SU-DHL-6 (cell line): ENCODE data around the gene INPP5B.

Experiments used
- H2AFZ ChIP-seq: fragments of 200-600 bp; sonication (generic); 2 replicates; pipeline ENCODE4 v1.6.1; 2014; ENCODE audit warnings: low read depth, mild to moderate bottlenecking, moderate library complexity, mixed read lengths, antibody characterized with exemption, low read length; ENCODE audit not compliant: severe bottlenecking
- H3F3A ChIP-seq: fragments of 200-600 bp; shearing (Covaris generic); 2 replicates; pipeline ENCODE4 v1.6.0; 2016; ENCODE audit warnings: antibody characterized with exemption, mild to moderate bottlenecking; ENCODE audit not compliant: insufficient read depth
- H3K27ac ChIP-seq: fragments of 200-600 bp; sonication (generic); 2 replicates; pipeline ENCODE4 v1.5.1; 2016; ENCODE audit warnings: low read depth, mild to moderate bottlenecking, low read length, moderate library complexity, mixed read lengths
- H3K27me3 ChIP-seq: fragments of 200-600 bp; sonication (generic), shearing (Covaris generic); 2 replicates; pipeline ENCODE4 v1.6.0; 2014; ENCODE audit warnings: mild to moderate bottlenecking, low read length
- H3K36me3 ChIP-seq: fragments of 200-600 bp; sonication (generic); 2 replicates; pipeline ENCODE4 v1.6.1; 2014; ENCODE audit warnings: mild to moderate bottlenecking, low read length, mixed read lengths
- H3K4me2 ChIP-seq: fragments of 300-600, 200-600 bp; shearing (Covaris generic), sonication (generic); 2 replicates; pipeline ENCODE4 v1.6.0; 2014; ENCODE audit warnings: low read length, low read depth, mild to moderate bottlenecking; ENCODE audit not compliant: poor library complexity, severe bottlenecking
- H3K4me3 ChIP-seq: fragments of 200-600 bp; sonication (generic); 2 replicates; pipeline ENCODE4 v1.5.1; 2014; ENCODE audit warnings: antibody characterized with exemption, low read length, mild to moderate bottlenecking, mixed read lengths; ENCODE audit not compliant: insufficient read depth, poor library complexity, severe bottlenecking
- H3K79me2 ChIP-seq: fragments of 200-600 bp; sonication (generic); 2 replicates; pipeline ENCODE4 v1.6.1; 2014; ENCODE audit warnings: mild to moderate bottlenecking, low read length, moderate library complexity; ENCODE audit not compliant: insufficient read depth
- H3K9ac ChIP-seq: fragments of 200-600 bp; sonication (generic); 2 replicates; pipeline ENCODE4 v1.7.0; 2014; ENCODE audit warnings: mild to moderate bottlenecking, low read length
- H3K9me2 ChIP-seq: fragments of 200-600 bp; sonication (generic); replicated peaks from 2 replicates; pipeline ENCODE4 v1.6.1; 2014; ENCODE audit warnings: low read length; ENCODE audit not compliant: insufficient read depth
- H3K9me3 ChIP-seq: fragments of 200-600 bp; sonication (generic); 2 replicates; pipeline ENCODE4 v1.6.1; 2014; ENCODE audit warnings: low read length, mixed read lengths; ENCODE audit not compliant: insufficient read depth
- H4K20me1 ChIP-seq: fragments of 200-600 bp; sonication (generic); 2 replicates; pipeline ENCODE4 v1.6.1; 2014; ENCODE audit warnings: low read depth, mild to moderate bottlenecking, antibody characterized with exemption, low read length, moderate library complexity, mixed read lengths
- EZH2phosphoT487 ChIP-seq: fragments of 200-600 bp; sonication (generic), shearing (Covaris generic); conservative IDR thresholded peaks from 2 replicates; pipeline ENCODE4 v1.6.1; 2018; ENCODE audit warnings: mild to moderate bottlenecking, antibody characterized with exemption, low read length, moderate library complexity, mixed read lengths
- TF ChIP-seq, protein P1 (sequence below): fragments of 200-600 bp; sonication (generic); IDR thresholded peaks from one replicate; pipeline ENCODE4 v1.5.1; 2017; ENCODE audit warnings: antibody characterized with exemption, mild to moderate bottlenecking, low read length, moderate library complexity; ENCODE audit not compliant: insufficient read depth, poor library complexity, severe bottlenecking

INPP5B gene

DNA sequence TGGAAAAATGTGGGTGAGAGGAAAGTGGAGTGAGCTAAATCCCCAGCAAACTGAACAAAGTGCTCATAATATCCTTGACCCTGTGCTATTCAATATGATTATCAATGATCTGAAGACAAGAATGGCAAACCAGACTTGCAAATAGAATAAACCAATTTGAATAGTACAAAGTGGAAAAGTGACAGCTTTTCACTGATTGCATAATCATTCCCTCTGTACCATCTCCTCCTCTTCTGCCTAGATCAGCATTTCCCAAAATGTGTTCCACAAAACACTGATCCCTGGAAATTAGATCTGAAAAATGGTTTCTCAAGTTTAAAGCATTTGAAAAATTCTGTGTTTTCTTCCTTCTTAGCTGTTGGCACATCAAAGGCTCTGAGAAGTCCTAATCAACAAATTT, 95.6 kb downstream of the INPP5B start:
- Histone ChIP-seq H3K27me3 (no peaks in the 10 kb centered on the region), H3K4me2 (no peak overlapping the region), H3K9ac (no peak overlapping the region), H4K20me1 (peaks cover 8% of the 10 kb centered on the region; the same call in 1 of the 2 replicates), H3F3A (peaks cover 7% of the 10 kb centered on the region), H3K4me3 (no peak overlapping the region), H3K9me3 (no peaks in the 10 kb centered on the region), H3K27ac (no peak overlapping the region), H3K79me2 (peaks cover 86% of the 10 kb centered on the region), H3K36me3 (no peaks in the 10 kb centered on the region), H3K9me2 (no peaks in the 10 kb centered on the region), H2AFZ (no peak overlapping the region)
- TF ChIP-seq, protein P1, sequence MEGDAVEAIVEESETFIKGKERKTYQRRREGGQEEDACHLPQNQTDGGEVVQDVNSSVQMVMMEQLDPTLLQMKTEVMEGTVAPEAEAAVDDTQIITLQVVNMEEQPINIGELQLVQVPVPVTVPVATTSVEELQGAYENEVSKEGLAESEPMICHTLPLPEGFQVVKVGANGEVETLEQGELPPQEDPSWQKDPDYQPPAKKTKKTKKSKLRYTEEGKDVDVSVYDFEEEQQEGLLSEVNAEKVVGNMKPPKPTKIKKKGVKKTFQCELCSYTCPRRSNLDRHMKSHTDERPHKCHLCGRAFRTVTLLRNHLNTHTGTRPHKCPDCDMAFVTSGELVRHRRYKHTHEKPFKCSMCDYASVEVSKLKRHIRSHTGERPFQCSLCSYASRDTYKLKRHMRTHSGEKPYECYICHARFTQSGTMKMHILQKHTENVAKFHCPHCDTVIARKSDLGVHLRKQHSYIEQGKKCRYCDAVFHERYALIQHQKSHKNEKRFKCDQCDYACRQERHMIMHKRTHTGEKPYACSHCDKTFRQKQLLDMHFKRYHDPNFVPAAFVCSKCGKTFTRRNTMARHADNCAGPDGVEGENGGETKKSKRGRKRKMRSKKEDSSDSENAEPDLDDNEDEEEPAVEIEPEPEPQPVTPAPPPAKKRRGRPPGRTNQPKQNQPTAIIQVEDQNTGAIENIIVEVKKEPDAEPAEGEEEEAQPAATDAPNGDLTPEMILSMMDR: no peak
- no peak for TF ChIP-seq EZH2phosphoT487

DNA sequence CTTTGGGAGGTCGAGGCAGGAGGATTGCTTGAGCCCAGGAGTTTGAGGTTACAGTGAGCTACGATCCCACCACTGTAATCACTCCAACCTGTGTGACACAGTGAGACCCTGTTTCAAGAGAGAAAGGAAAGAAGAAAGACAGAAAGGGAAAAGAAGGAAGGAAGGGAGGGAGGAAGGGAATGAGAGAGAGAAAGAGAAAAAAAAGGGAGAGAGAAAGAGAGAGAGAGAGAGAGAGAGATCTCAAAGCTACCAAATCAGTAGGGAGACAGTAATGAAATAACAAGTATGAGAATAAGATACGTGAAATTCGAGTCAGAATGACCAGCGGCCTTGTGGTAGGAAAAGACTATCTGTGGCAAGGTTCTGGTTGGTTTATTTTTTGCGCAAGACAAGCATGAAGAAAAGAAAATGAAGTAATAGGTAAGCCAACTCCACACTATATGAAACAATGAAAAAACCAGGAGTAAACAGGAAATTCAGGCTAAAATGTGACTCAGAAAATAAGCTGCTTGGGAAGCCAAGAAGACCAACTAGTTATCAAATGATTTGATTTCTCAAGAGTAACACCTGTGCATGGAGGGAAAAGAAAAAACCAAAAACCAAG, 96.4 kb downstream of the INPP5B start:
- H3K27ac ChIP-seq: no peak overlapping the region
- H3K9ac ChIP-seq: no peak overlapping the region
- H3K4me2 ChIP-seq: no peak overlapping the region
- H3K79me2 ChIP-seq: peaks cover 88% of the 10 kb centered on the region
- H3K27me3 ChIP-seq: no peaks in the 10 kb centered on the region
- no peaks in the 10 kb centered on the region for H3K36me3 ChIP-seq
- peaks cover 7% of the 10 kb centered on the region for H3F3A ChIP-seq
- TF ChIP-seq, protein P1: no peak
- no peak for TF ChIP-seq EZH2phosphoT487
- H3K9me2 ChIP-seq: no peaks in the 10 kb centered on the region
- H4K20me1 ChIP-seq: peaks cover 8% of the 10 kb centered on the region; the same call in 1 of the 2 replicates
- no peaks in the 10 kb centered on the region for H3K9me3 ChIP-seq
- H2AFZ ChIP-seq: no peak overlapping the region
- no peak overlapping the region for H3K4me3 ChIP-seq

DNA sequence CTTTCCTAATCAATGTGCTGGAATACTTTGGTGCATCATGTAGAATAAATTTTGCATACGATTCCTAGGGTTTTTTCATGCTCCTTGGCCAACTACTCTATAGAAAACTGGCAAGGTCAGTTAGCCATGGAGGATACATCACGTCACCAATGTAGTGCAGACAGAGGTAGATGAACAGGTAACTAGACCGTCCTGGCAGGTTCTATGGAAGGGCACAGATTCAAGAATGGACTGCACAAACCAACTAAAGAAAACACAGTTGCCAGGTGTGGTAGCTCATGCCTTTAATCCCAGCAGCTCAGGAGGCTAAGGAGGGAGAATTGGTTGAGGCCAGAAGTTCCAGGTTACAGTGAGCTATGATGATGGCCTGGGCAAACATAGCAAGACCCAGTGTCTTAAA, 97.4 kb downstream of the INPP5B start:
- Histone ChIP-seq H2AFZ (no peak overlapping the region), H3K27ac (no peak overlapping the region), H3K9me3 (no peaks in the 10 kb centered on the region), H3K4me3 (no peak overlapping the region), H3K36me3 (no peaks in the 10 kb centered on the region), H3K4me2 (no peak overlapping the region), H3K9ac (no peak overlapping the region), H3K79me2 (peaks cover 85% of the 10 kb centered on the region), H3K27me3 (no peaks in the 10 kb centered on the region), H4K20me1 (peaks cover 8% of the 10 kb centered on the region; the same call in 1 of the 2 replicates), H3F3A (peaks cover 7% of the 10 kb centered on the region), H3K9me2 (no peaks in the 10 kb centered on the region)
- no peak for TF ChIP-seq EZH2phosphoT487

DNA sequence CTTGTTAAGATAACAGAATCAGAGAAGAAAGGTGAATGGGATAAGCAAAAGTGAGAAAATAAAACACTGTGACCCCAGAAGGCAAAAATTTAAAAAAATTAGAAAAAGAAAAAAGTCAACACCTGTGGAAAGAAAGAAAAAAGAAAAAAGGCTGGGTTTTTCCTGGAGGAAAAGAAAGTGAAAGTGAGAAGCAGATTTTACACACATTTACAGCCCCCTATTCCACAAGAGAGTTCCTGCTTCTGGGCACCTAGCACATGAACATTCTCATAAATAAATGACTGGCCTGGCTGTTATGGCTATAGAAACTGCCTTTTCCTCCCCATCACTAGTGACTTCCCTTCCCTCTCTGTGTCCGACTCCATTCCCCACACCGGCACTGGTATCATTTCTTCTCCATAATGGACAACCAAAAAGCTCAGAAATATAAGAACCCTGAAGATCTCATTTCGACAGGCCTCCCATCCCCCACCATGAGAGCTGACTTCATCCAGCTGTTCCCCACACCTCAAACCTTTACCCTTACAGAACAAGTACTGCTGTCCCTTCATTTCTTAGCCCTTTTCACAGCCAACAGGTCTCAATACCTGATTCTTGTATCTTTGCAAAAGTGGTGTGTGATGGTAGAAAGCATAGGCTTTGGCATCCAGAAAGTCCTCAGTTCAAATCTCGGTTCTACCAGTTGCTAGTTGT, 100.1 kb downstream of the INPP5B start:
- Histone ChIP-seq H3K27ac (no peak overlapping the region), H3K27me3 (no peaks in the 10 kb centered on the region), H4K20me1 (no peaks in the 10 kb centered on the region), H3K9me2 (no peaks in the 10 kb centered on the region), H2AFZ (no peak overlapping the region), H3K79me2 (peaks cover 71% of the 10 kb centered on the region), H3F3A (peaks cover 2% of the 10 kb centered on the region; the same call in 1 of the 2 replicates), H3K9ac (no peak overlapping the region), H3K36me3 (no peaks in the 10 kb centered on the region), H3K4me2 (no peak overlapping the region), H3K9me3 (no peaks in the 10 kb centered on the region), H3K4me3 (no peak overlapping the region)
- TF ChIP-seq, protein P1: no peak
- TF ChIP-seq EZH2phosphoT487: no peak
